ENCODE data around the gene MNS1.
"Not testable (repeated sequence)": the region's sequence is repeated elsewhere in the genome, so short reads cannot be mapped to it uniquely, and the experiment has no call there.

MNS1 gene

GRCh38 chr15:56445746-56446145 is 19.2 kb downstream of the MNS1 start:
- no peak for DNase-seq

DNA sequence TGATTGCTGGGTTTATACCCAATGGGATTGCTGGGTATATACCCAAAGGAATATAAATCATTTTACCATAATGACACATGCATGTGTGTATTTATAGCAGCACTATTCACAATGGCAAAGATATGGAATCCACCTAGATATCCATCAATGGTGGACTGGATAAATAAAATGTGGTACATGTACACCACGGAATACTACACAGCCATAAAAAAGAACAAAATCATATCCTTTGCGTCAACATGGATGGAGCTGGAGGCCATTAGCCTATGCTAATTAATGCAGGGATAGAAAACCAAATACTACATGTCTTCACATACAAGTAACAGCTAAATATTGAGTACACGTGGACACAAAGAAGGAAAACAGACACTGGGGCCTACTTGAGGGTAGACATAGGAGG is 22.6 kb downstream of the MNS1 start:
- DNase-seq = no peak

DNA sequence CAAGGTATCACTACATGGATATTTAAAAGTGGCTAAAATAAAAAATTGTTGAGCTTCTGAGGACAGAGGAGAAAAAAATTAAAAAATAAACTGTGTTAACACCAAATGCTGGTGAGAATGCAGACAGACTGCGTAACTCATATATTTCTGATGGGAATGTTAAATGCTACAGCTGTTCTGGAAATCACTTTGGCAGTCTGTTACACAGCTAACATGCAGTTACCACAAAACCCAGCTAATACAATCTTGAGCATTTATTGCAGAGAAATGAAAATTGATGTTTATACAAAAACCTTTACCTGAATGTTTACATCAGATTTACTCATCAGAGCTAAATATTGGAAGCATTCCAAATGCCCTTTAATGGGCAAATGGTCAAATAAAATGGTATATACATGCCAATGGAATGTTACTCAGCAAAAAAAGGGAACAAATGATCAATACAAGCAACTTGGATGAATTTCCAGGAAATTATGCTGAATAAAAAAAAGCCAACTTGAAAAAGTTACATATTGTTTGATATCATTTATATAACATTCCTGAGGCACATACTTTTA is 24.6 kb downstream of the MNS1 start:
- no peak for DNase-seq

DNA sequence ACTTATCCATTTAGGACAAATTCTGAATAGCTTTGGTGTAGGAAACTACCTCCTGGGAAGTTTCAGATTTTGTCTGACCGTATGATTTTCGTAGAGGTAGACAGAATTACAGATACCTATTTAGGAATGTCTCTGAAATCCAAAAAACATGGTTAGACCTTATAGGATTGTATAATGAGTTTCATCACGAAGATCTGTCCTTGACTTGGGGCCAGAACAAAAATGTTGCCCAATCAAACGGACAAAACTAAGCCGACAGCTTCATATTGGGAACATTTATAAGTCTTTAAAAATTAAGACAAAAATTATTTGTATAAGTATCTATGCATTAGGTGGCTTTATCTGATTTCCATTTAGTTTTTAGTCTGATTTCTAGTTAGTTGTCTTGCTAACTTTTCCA is 32.6 kb downstream of the MNS1 start:
- no peak for DNase-seq

- peak in 1 of 2 donors; percentile 36 for DNase-seq
Observed at GRCh38 chr15:56428821-56429458, 36.0 kb downstream of the MNS1 start.

DNA sequence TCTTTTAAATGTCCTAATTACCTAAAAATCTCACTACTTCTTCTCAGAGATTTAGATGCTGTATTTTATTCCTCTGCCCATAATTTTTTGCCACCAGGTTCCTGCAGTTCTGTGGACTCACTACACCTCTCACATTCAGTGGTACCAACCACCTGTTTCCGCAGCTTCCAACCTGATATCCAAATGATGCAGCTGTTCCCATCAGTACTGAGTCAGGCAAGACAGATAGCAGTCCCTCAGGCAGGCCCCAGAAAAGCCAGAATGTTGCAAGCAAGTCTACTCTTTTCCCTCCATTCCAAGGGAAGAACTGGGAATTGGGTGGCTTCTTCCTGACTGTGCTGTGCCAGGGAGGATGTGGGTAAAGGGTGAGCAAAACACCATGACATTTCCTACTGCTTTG is 39.0 kb downstream of the MNS1 start:
- DNase-seq = no peak

DNA sequence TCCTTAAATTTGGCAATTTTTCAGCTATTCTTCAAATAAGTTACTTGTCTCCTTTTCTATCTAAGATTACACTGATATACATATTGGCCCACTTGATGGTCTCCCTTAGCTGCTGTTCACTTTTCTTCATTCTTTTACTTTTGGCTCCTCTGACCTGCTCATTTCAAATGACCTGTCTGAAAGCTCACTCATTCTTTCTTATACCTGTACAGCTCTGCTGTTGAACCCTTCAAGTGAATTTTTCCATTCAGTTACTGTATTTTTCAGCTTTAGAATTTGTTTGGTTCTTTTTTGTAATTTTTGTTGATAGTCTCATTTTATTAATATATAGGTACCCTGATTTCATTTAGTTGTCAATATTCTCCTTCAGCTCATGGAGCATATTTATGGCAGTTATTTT is 39.7 kb downstream of the MNS1 start:
- DNase-seq = no peak

GRCh38 chr15:56413114-56413733 is 51.7 kb downstream of the MNS1 start:
- DNase-seq = not testable (repeated sequence)

- DNase-seq = no peak
Observed at GRCh38 chr15:56411122-56411749, 53.7 kb downstream of the MNS1 start.

DNA sequence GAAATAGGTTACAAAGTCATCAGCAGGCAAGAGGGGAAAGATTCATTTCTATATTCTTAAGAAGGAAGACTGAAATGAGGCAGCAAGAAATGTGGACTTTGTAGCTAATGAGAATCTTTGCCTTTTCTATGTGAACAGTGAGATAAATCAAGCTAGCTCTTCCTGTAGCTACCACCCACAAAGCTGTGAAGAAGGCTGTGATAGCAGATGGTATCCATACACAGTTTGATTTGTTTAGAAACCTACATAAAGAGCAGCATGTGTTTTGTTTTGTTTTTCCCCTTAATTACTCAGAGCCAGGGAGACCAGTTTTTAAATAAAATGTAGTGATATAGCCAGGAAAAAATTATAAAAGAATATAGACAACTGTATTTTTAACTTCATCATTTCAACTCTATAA is 54.2 kb downstream of the MNS1 start:
- peak in 1 of 2 donors; percentile 21 for DNase-seq

GRCh38 chr15:56399209-56399608 is 65.7 kb downstream of the MNS1 start:
- not testable (repeated sequence) for DNase-seq

DNA sequence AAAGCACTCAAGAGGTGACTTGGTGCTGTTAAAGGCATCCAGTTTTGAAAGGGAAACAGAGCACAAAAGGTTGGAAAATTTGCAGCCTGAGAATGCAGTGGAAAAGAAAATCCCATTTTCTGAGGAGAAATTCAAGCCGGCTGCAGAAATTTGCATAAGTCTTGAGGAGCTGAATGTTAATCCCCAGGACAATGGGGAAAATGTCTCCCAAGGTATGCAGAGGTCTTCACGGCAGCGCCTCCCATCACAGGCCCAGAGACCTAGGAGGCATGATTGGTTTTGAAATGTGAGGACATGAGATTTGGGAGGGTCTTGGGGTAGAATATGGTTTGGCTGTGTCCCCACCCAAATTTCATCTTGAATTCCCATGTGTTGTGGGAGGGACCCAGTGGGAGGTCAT is 67.6 kb downstream of the MNS1 start:
- not testable (repeated sequence) for DNase-seq

DNA sequence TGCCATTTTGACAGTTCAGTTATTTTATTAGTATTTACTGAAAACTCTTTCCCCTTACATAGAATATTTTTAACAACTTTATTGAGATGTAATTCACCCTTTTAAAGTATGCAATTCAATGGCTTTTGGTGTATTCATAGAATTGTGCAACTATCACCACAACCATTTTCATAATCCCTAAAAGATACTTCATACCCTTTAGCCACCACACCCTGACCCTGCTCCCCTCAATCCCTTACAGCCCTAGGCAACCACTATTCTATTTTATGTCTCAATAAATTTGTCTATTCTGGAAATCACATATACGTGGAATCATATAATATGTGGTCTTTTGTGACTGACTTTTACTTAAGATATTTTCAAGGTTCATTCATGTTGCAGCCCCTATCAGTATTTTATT is 70.0 kb downstream of the MNS1 start:
- no peak for DNase-seq

DNA sequence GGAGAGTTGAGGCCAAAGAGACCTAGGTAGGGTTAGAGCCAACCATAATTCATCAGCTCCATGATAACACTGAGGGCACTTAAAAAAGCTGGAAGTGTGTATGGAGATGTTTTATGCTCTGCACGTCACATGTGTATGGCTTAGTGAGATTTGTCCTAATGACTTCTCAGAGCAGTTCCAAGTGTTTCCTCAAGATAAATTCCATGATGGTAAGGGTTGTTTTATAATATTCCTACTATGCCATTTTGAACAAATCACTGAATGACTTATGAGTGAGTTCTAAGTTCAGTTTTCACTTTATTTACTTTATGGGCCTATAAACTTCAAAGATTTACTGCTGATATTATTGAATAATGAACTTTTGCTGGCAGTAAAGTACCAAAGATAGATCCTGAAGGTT is 71.7 kb downstream of the MNS1 start:
- DNase-seq = no peak

GRCh38 chr15:56390739-56391267 is 74.1 kb downstream of the MNS1 start:
- no peak for DNase-seq

DNA sequence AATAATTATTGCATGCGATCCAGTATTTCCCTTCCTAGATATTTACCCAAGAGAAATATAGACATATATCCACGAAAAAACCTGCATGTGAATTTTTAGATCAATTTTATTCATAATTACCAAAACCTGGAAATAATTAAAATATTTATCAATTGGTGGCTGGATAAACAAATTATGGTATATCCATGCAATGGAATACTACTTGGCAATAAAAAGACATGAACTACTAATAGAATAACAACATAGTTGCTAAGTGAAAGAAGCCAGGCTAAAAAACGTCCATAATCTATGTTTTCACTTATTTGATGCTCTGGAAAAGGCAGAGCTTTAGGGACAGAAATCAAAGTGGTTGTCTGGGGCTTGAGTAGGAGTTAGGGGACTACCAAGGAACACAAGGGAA is 79.0 kb downstream of the MNS1 start:
- DNase-seq = no peak

GRCh38 chr15:56383010-56383409 is 81.9 kb downstream of the MNS1 start:
- DNase-seq = no peak

All from hippocampal formation (tissue), 2 donors.